ENCODE data around the gene IL33.

- TF ChIP-seq ARNTL (CRISPR knock-in tag; IDR thresholded peaks at IDR 0.05; ENCODE audit: borderline replicate concordance, low read depth) (no peak), CSRNP3 (CRISPR knock-in tag; IDR thresholded peaks at IDR 0.05) (no peak), ZFP3 (CRISPR knock-in tag; IDR thresholded peaks at IDR 0.05) (no peak), TCF4 (CRISPR knock-in tag; IDR thresholded peaks at IDR 0.05; ENCODE audit: borderline replicate concordance) (no peak)
These were observed 56.1 kb downstream of the IL33 start for GRCh38 chr9:6271508-6272228.

Data from SK-N-SH treated with all-trans-retinoic acid at 6 μM for 48 hours (cell line).